Mucosa of descending colon (tissue), 3 donors: Measurements from ENCODE around the gene DLG2. TPM values are rescaled to one million over a fixed set of nuclear protein-coding genes. Genes with fewer than 3 reads are reported as not detected.

ENCODE experiments used
- ATAC-seq: fragments of 200-7000 bp; cut with Tn5 transposase; one replicate; pipeline ENCODE4 v1.9.1; 2020; ENCODE audit warnings: mild to moderate bottlenecking, moderate library complexity
- DNase-seq, 3 donors: peaks; one replicate each; pipeline ENCODE4 v3.0.0-alpha.2; 2020
- H3K36me3 ChIP-seq: fragments of 200-600 bp; one replicate; pipeline ENCODE4 v1.8.0; 2021; ENCODE audit warnings: low read depth, mild to moderate bottlenecking
- H3K4me1 ChIP-seq: fragments of 200-600 bp; one replicate; pipeline ENCODE4 v1.8.0; 2021; ENCODE audit warnings: low read depth, mild to moderate bottlenecking
- H3K4me3 ChIP-seq: fragments of 200-600 bp; one replicate; pipeline ENCODE4 v1.8.0; 2021; ENCODE audit warnings: mild to moderate bottlenecking
- H3K9me3 ChIP-seq: fragments of 200-600 bp; one replicate; pipeline ENCODE4 v1.8.0; 2021; ENCODE audit warnings: mild to moderate bottlenecking
- intact Hi-C, 2 donors: fragments of 100-400 bp; cut with DNase I in 1 of 2; cut with micrococcal nuclease in 1 of 2; formaldehyde crosslinking; loops; one replicate each; pipeline versions ENCODE4 v1.11.0 to v1.11.1; 2022; cut with DNase I, micrococcal nuclease
- total RNA-seq, 3 donors: library from RNA; stranded (reverse); fragmentation: NEBNext Ultra II Directional in 2 of 3; extraction: Animal tissue kit (Norgen Biotek cat#: 25700) in 2 of 3; gene quantifications; one replicate each; pipeline versions ENCODE4 v1.2.1 to v1.2.4, GENCODE V29; 2021 to 2023
- TF ChIP-seq, protein P1 (sequence below): fragments of 200-600 bp; IDR thresholded peaks from one replicate; pipeline ENCODE4 v1.8.0; 2022; ENCODE audit warnings: antibody characterized with exemption, mild to moderate bottlenecking
- donor health status: DM: no; HTN: no; CAD: no; lungs with moderate emphysema.
- donor health status: DM: no; HTN: no; CAD: no.
- donor health status: DM: no; HTN: yes; CAD: no.

Gene DLG2
- total RNA-seq, 3 donors from 2014 or later, result 2.1 to 11.1 (median 2.4) TPM

DNA sequence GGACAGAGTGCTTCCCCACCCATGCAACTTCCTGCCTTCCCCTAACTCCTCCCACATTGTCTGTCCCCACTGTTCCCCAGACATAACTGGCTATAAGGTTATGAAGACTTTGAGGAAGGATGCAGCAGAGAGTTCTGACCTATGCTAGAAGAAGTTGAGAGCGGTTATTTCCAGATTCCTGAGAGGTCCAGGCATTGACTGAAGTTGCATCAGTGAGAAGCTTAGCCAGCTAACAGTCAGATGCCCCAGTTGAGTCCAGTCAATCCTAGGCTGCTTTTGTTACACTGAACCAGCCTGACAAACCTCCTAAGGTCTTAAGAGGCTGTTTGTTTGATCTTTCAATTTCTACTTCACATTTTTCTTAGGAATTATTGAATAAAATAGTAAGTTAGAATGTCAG lies 1403.1 kb downstream of the DLG2 start:
- intact Hi-C loops, result no loop called here
- no peak for ATAC-seq

DNA sequence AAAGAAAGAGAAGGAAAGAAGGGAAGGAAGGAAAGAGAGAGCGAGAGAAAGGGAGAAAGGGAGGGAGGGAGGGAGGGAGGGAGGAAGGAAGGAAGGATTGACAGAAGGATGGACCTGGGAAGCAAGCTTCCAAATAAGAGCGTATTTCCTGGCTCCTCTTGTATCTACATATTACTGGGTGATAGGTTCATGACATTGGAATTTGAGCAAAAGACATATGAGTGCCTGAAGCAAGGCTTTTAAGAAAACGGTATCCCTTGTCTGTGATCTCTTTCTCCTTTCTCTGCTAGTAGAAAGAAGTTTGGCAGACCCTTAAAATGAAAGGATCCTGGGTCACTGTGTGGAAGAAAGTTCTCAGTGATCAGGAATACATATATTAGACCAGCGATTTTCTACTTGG lies 1408.8 kb downstream of the DLG2 start:
- H3K36me3 ChIP-seq, result no peaks in the 10 kb centered on the region
- TF ChIP-seq, protein P1, sequence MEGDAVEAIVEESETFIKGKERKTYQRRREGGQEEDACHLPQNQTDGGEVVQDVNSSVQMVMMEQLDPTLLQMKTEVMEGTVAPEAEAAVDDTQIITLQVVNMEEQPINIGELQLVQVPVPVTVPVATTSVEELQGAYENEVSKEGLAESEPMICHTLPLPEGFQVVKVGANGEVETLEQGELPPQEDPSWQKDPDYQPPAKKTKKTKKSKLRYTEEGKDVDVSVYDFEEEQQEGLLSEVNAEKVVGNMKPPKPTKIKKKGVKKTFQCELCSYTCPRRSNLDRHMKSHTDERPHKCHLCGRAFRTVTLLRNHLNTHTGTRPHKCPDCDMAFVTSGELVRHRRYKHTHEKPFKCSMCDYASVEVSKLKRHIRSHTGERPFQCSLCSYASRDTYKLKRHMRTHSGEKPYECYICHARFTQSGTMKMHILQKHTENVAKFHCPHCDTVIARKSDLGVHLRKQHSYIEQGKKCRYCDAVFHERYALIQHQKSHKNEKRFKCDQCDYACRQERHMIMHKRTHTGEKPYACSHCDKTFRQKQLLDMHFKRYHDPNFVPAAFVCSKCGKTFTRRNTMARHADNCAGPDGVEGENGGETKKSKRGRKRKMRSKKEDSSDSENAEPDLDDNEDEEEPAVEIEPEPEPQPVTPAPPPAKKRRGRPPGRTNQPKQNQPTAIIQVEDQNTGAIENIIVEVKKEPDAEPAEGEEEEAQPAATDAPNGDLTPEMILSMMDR, result no peak
- ATAC-seq (no peak), DNase-seq (no peak)
- intact Hi-C loops, result no loop called here
- no peaks in the 10 kb centered on the region for H3K4me1 ChIP-seq
- no peaks in the 10 kb centered on the region for H3K9me3 ChIP-seq
- no peak overlapping the region for H3K4me3 ChIP-seq

More for the DNA sequence above, 1403.1 kb downstream of the DLG2 start:
- TF ChIP-seq, protein P1, result no peak
- Histone ChIP-seq H3K36me3 (no peaks in the 10 kb centered on the region), H3K4me1 (no peaks in the 10 kb centered on the region), H3K4me3 (no peak overlapping the region), H3K9me3 (no peaks in the 10 kb centered on the region)
- DNase-seq, result no peak

DNA sequence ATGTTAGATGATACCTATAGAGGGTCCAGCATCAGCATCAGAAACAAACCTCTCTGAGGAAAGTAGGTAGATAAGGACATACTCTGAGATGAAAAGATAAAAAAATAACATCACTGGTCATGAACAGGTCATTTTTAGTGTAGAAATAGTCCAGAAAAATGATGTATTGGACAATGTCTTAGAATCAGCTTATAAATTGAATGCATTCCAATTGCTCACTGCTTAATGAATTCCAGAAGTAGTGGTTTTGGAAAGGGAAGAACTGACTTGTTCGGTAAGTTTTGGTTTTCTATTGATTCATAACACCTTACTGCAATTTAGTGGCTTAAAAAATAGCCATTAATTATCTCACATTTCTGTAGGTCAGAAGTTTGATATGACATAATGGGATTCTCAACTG lies 1411.5 kb downstream of the DLG2 start:
- intact Hi-C loops, result no loop called here
- no peaks in the 10 kb centered on the region for H3K9me3 ChIP-seq
- ATAC-seq (no peak), DNase-seq (no peak)
- H3K4me1 ChIP-seq, result no peaks in the 10 kb centered on the region
- no peaks in the 10 kb centered on the region for H3K36me3 ChIP-seq
- TF ChIP-seq, protein P1, result no peak
- H3K4me3 ChIP-seq, result no peak overlapping the region

DNA sequence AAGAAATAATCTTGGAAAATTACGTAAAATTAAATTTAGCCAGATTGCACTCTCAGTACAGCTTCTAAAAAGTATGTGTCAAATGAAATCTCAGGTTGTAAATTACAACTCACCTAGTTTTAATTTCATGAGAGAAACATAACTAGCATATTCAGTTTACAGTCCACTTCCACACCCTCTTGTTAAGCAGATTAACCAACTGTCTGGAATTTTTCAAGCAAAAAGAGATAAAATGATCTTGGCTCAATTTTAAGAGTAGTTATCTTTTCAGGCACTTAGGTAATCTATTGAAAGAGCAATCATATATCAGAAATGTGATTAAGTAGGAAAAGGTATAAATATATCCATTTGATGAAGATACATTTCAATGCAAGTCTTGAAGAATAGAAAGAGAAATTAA lies 1412.6 kb downstream of the DLG2 start:
- Histone ChIP-seq H3K4me3 (no peak overlapping the region), H3K9me3 (no peaks in the 10 kb centered on the region), H3K4me1 (no peaks in the 10 kb centered on the region), H3K36me3 (no peaks in the 10 kb centered on the region)
- intact Hi-C loops, result no loop called here
- TF ChIP-seq, protein P1, result no peak
- ATAC-seq (no peak), DNase-seq (no peak)

DNA sequence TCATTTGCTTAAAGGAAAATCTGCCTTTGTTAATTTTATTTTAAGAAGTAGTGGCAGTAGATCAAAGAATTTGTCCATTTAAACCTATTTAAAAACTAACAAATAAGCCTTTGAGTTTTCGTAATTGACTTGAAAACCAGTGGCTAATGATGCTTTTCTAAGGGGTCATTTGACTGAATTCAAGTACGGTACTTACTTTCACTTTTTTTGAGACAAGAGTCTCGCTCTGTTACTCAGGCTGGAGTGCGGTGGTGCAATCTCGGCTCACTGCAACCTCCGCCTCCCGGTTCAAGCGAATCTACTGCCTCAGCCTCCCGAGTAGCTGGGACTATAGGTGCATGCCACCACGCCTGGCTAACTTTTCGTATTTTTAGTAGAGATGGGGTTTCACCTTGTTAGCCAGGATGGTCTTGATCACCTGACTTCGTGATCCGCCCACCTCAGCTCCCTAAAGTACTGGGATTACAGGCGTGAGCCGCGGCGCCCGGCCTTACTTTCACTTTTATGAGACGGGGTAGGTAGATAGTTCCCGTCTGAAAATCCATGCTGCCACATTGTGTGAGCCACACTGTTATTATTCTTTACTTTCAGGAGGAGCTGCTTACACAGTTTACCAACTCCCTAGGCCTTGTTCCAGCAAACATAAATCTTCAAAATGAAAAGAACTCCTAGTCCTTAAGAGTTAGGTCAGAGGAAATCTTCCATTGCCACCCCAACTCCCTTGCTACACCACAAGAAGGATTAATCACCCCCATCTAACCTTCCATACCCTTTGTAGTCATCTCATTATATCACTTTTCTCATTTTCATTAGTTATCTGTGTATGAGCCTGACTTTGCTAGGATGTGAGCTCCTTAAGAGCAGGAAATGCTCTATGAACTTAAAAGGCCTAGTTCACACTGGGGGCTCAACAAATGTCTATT lies 1414.4 kb downstream of the DLG2 start:
- DNase-seq (no peak), ATAC-seq (no peak)
- Histone ChIP-seq H3K9me3 (no peaks in the 10 kb centered on the region), H3K4me3 (no peak overlapping the region), H3K36me3 (no peaks in the 10 kb centered on the region), H3K4me1 (no peaks in the 10 kb centered on the region)
- TF ChIP-seq, protein P1, result no peak
- intact Hi-C loops, result no loop called here
